ENCODE measurements around the gene VTN.

The VTN gene

GRCh38 chr17:28320215-28321061 lies 49.7 kb downstream of the VTN start:
- Histone ChIP-seq H3K4me3 (peak overlapping the region in 9 of 10 experiments; percentile 73 to 87 (median 78); a peak in 18 of 20 replicates), H3K4me2 (peak overlapping the region; percentile 84 to 98 (median 96); a peak in 21 of 22 replicates), H3K27ac (peak overlapping the region in 6 of 11 experiments; percentile 82 to 89 (median 84); a peak in 4 of 22 replicates), H3K9ac (peak overlapping the region in 10 of 11 experiments; percentile 68 to 92 (median 85); a peak in 18 of 22 replicates), H4K20me1 (peaks cover 0 to 56% (median 43%) of the 10 kb centered on the region in 11 experiments; a peak in 14 of 22 replicates), H3K4me1 (peaks cover 33 to 62% (median 45%) of the 10 kb centered on the region in 10 experiments), H3K27me3 (no peaks in the 10 kb centered on the region; a peak in 1 of 22 replicates), H3K36me3 (peaks cover 0 to 39% (median 14%) of the 10 kb centered on the region in 11 experiments; a peak in 14 of 22 replicates), H3K9me3 (replicated peaks in 1 of 11) (no peaks in the 10 kb centered on the region)
- no peak for TF ChIP-seq Cebpa-rat (IDR thresholded peaks at IDR 0.05)

- peaks cover 28 to 54% (median 41%) of the 10 kb centered on the region in 10 experiments for H3K4me1 ChIP-seq
- H3K9me3 ChIP-seq (replicated peaks in 1 of 11), result no peaks in the 10 kb centered on the region
- H3K4me3 ChIP-seq, result peak overlapping the region; percentile 67 to 87 (median 78)
- H3K27me3 ChIP-seq, result no peaks in the 10 kb centered on the region; a peak in 1 of 22 replicates
- H3K36me3 ChIP-seq, result peaks cover 0 to 30% (median 5%) of the 10 kb centered on the region in 11 experiments; a peak in 7 of 22 replicates
- peaks cover 0 to 48% (median 35%) of the 10 kb centered on the region in 11 experiments; a peak in 14 of 22 replicates for H4K20me1 ChIP-seq
- H3K9ac ChIP-seq, result peak overlapping the region; percentile 67 to 92 (median 85); a peak in 21 of 22 replicates
- H3K27ac ChIP-seq, result peak overlapping the region in 10 of 11 experiments; percentile 22 to 89 (median 84); a peak in 19 of 22 replicates
- H3K4me2 ChIP-seq, result peak overlapping the region; percentile 84 to 98 (median 96)
- no peak for TF ChIP-seq Cebpa-rat (IDR thresholded peaks at IDR 0.05)
Measured at GRCh38 chr17:28319598-28319935, 50.5 kb downstream of the VTN start.

- peaks cover 0 to 30% (median 3%) of the 10 kb centered on the region in 11 experiments; a peak in 6 of 22 replicates for H3K36me3 ChIP-seq
- TF ChIP-seq Cebpa-rat (IDR thresholded peaks at IDR 0.05), result no peak
- H3K27me3 ChIP-seq, result no peaks in the 10 kb centered on the region; a peak in 1 of 22 replicates
- peak within 1 kb of the TSS in 10 of 11 experiments; percentile 22 to 89 (median 84); a peak in 19 of 22 replicates for H3K27ac ChIP-seq
- H3K4me1 ChIP-seq, result peaks cover 22 to 48% (median 37%) of the 10 kb centered on the region in 10 experiments
- H3K4me2 ChIP-seq, result peak within 1 kb of the TSS; percentile 92 to 98 (median 96)
- peaks cover 0 to 42% (median 30%) of the 10 kb centered on the region in 11 experiments; a peak in 14 of 22 replicates for H4K20me1 ChIP-seq
- H3K9me3 ChIP-seq (replicated peaks in 1 of 11), result no peaks in the 10 kb centered on the region
- H3K4me3 ChIP-seq, result peak within 1 kb of the TSS; percentile 67 to 87 (median 78)
- peak within 1 kb of the TSS; percentile 67 to 92 (median 85); a peak in 21 of 22 replicates for H3K9ac ChIP-seq
Measured at GRCh38 chr17:28318759-28319597, 51.1 kb downstream of the VTN start, which contains the start of gene TMEM97. TMEM97 (plus strand) TSS chr17:28319200; CDS start chr17:28319240, 40 bp downstream.

GRCh38 chr17:28317966-28318758 lies 51.9 kb downstream of the VTN start:
- Histone ChIP-seq H4K20me1 (peaks cover 0 to 33% (median 22%) of the 10 kb centered on the region in 11 experiments; a peak in 13 of 22 replicates), H3K4me3 (peak overlapping the region; percentile 67 to 87 (median 78)), H3K27me3 (no peaks in the 10 kb centered on the region; a peak in 1 of 22 replicates), H3K9ac (peak overlapping the region in 9 of 11 experiments; percentile 40 to 92 (median 85); a peak in 18 of 22 replicates), H3K36me3 (peaks cover 0 to 26% (median 3%) of the 10 kb centered on the region in 11 experiments; a peak in 5 of 22 replicates), H3K27ac (peak overlapping the region in 8 of 11 experiments; percentile 50 to 89 (median 82); a peak in 15 of 22 replicates), H3K4me1 (peaks cover 17 to 42% (median 35%) of the 10 kb centered on the region in 10 experiments), H3K9me3 (replicated peaks in 1 of 11) (no peaks in the 10 kb centered on the region), H3K4me2 (peak overlapping the region; percentile 92 to 98 (median 96))
- no peak for TF ChIP-seq Cebpa-rat (IDR thresholded peaks at IDR 0.05)

All from BLaER1 treated with 17β-estradiol and CSF1 and Interleukin-3, amounts not matched to agents 10 nM and 100 nM (cell line).